CD4-positive, alpha-beta T cell treated with Interleukin-15 for 1 hour (primary cell): ENCODE results near the gene RCAN2.

Experiments
- DNase-seq: peaks from one replicate; pipeline ENCODE4 v3.0.0-alpha.2; 2020

The RCAN2 gene

DNA sequence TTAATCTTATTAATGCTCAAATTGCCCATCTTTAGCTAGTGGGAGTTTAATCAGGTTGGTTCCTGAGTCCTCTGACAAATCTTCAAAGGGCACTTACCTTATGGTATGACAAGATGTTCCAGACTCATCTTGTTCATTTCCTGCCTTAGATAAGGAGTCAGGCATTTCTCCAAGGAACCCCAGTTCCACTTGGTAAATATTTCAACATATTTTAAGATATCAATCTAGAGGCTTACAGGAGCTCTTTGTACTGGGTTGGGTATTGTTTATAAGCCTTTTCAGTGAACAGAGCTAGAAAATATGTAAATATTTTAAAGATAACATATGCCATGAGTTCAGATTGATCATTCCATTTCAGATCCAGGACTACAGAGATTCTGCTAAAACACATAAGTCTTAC, 159.8 kb downstream of the RCAN2 start:
- no peak for DNase-seq

DNA sequence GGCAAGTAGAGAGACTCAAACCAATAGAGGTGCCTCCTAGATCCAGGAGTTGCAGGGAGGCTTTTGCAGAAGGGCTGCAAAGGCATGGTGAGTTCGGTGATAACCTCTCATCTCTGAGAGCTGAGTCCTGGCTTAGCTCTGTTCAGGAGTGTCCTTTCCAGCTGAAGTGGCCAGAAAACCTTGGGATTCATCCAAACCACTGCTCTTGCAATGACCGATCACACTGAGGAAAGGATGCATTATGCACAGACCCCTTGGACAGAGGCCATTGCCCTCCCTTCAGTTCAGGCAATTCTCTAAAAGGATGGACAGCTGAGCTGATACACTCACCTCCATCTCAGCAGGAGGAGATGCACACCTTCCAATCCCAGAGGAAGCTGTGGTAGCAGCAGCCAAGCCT, 161.7 kb downstream of the RCAN2 start:
- no peak for DNase-seq

DNA sequence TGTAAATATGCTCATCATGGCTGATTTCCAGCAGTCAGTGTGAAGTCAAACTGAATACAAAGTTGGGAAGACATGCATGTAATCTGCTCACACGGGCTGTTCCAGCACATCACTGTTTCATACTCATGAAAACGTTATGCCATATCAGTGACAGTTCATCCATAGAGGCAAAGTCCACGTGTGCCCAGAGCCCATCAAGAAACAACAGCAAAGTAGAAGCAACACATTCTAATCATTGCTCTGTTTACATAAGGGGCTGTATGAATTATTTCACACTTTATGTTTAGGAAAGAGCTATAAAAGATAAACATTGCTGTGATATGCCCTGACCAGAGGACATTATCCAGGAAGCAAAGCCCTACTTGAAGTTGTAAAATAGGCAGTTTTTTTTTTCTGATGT, 163.5 kb downstream of the RCAN2 start:
- DNase-seq = no peak

DNA sequence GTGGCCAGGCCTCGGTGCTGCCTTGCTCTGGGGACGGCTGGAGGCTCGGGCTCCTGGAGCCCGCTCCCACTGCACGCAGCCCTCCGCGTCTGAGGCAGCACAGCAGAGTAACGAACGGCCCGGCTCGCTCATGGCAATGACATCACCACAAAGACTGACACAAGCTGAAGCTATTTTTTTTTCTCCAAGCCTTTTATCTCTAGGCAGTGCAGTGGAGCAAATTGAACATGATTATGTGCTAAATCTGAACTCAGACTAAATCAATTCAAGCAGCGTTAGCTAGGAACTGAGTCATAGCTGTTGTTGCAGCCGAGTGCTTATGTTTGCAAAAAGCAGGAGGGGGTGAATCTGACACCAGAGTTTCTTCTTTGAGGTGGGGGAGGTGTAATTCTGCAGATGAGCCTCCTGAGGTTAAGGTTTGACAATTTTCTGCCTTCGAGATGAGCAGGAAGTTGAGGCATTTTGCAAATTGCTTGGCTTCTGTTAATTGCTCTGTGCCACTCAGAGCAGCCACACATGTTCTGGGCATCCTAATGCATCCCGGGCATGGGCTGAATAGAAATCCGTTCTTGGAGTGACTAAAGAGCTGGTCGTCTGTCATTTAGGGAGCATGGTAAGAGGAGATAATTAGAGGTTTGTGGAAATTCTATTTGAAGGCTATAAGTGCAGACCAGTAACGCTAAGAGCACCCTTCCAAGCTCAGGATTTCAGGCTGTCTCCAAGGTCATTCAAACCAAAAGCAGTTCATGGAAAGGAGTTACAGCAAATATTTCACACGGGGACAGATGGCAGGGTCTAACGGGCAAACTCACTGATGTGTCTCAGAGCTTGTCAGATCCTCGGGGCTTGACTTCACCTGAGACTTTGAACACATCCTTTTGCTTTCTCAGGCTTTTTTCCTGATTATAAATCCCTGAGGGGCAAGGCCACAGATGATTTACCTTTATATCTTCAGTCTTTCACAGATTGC, 165.4 kb downstream of the RCAN2 start:
- no peak for DNase-seq

DNA sequence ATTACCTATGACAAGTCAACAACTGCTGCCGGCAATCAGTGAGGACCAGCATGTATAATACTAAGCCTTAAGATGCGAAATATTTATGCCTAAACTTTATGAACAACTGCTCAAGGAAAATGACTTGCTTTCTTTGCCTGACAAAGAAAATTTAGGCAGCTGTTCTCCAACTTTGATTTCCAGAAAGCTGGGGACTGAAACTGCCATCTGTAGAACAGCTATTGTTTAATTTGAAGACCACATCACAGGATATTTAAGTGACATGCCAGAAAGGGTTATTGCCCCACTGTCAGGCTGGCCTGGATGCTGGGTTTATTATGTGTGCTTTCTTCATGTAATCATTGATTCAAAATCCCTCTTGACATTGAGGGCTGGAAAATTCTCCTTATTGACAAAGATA, 166.5 kb downstream of the RCAN2 start:
- DNase-seq = no peak

DNA sequence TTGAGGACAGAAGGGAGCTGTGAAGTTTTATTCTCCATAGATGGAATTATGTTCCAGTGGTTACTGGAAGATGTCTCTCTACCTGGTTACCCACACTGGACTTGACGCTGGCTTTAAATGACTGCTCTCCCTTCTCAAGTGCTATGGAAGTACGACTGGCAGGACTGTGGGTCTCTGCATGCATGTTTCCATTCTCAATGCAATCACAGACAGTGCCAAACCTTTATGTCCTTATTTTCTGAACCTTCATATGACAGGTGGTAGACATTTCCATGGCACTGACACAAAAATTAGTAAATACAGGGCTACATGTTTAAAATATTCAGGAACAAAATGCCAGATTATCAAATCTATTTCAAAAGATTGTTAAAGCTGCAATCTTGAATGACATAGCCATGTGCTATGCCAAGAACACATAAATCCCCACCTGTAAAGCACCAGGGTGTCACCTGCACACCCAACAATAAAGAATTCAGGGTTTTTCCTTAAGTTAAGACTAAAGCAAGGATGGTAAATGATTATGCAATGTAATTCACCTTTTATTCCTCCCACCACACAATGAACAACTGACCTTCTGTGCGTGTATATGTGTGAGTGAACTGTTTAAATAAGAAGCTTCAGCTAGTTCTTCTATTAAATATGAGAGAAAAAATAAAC, 167.2 kb downstream of the RCAN2 start:
- DNase-seq = no peak

DNA sequence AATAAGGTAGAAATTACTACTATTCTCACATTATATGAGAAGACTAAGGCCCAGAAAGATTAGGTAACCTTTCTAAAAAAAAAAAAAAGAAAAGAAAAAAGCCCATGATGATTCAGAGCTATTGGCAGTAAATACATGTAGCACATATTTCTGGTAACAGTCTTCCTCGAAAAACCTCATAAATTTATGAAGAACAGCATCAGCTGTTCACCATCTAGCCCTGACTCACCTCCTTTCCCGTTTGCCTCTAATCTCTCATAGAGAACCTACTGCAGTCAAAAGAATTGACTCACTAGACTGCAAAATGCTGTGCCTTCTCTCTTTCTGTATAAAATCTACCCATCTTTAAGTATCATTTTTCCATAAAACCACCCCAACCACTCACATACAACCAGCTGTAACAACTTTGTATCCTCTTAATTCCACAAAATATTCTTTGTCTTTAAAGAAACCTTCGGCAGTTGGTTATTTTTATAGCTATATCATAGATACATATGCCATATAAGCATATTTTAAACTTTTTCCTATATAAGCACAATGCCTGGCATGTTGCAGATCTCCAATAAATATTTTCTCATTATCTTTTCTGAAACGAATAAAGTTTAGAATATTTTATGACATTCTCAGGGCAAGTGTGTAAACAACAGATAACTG, 167.8 kb downstream of the RCAN2 start:
- no peak for DNase-seq

DNA sequence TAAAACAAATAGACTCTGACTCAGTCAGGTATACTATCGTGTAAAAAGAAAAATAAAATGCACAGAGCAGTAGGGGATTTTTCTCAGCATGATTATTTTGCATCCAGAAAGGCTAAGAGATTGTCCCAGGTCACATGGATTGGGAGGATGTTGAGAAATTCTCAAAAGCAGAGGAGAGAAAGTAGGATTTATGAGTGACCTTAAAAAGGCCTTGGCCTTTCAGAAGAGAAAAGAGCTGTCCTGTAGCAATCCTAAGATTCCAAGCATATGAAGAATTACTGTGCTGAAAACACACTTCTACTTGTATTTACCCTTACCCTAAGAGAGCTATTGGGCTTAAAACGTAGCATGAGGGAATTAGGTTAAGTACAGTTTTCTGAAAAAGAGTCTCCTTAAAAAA, 170.7 kb downstream of the RCAN2 start:
- no peak for DNase-seq

DNA sequence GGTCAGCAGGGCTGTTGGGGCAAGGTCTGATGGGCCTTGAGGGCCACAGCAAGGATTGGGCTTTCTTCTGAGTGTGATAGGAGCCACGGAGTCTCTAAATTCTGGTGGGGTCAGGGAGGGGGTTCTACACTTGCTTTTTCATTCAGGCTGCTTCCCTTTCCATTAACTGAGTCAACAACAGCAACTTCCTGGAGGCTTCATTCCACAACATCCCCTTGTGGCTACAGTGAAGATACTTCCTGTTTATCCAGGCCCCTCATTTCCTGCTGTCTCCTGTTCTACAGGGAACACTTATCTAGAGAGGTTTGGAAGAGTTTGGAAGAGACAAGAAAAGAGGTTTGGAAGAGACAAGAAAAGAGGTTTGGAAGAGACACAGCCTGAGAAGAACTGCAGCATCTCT, 175.7 kb downstream of the RCAN2 start:
- DNase-seq = no peak

DNA sequence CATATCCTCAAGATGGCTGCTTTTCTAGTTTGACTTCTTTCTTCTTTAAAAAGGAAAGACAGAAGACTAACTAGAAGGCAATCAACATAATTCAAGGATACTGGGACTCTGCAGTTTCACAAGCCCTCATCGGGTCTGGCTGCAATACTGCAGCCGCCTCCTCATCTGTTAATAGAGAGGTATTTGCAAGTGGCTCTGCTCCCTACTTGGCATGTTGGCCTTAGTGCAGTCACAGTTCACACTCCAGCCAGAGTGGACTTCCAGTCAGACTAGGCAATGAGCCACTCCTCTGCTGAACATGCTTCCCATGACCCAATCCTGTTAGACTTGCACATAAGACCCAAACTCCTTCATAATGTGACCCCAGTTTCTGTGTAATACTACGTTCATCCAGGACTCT, 178.6 kb downstream of the RCAN2 start:
- no peak for DNase-seq

DNA sequence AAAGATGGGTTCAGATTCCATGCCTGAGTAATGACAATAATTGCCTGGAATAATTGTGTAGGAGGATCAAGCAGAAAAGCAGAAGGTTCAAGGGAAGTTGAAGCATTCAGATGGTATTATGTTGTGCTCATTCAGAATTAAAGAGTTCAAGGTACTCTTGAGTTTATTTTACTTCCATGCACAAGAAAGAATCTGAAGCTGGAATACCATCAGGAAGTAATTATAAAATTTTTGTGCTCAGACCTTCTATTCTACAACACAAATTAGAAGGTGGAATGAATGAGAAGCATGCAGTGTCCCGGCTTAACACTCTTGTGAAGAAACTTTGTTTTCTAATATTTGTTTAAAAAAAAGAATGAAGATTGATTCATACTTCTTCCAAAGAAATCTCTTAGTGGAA, 181.1 kb downstream of the RCAN2 start:
- DNase-seq = no peak

DNA sequence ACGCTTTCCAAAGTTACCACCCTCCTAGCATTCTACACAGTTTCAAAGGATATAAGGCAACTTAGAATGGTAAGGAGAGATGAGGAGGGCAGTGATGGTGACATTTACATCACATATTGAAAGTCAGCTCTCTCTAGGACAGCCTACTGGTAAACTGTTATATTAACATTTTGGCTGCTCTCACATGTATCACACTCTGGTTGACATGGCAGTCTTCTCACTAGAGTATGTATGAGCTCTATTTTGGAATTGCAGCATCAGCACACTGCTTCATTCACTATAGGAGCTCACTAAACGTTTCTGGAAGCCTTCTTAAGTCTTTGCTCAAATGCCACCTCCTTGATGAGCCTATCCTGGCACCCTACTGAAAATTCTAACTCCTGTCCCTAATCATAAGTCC, 184.8 kb downstream of the RCAN2 start:
- DNase-seq = no peak

DNA sequence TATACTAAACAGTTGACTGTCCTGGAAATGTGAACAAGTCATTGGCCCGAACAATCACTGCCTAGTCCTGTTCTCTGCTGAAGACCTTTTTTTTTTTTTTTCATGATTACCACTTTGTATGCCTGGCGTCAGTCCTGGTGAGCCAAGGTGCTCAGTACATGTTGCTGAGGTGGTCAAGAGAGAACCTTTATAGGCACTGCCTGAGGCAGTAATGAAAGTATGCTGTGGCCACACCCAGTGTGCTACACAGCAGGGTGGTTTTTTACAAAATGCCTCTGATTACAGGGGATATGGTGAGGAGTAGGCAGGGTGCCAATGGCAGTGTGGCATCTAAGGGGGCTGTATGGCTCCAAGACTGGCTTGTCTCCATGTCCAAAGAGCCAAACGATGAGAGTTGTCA, 185.4 kb downstream of the RCAN2 start:
- no peak for DNase-seq

DNA sequence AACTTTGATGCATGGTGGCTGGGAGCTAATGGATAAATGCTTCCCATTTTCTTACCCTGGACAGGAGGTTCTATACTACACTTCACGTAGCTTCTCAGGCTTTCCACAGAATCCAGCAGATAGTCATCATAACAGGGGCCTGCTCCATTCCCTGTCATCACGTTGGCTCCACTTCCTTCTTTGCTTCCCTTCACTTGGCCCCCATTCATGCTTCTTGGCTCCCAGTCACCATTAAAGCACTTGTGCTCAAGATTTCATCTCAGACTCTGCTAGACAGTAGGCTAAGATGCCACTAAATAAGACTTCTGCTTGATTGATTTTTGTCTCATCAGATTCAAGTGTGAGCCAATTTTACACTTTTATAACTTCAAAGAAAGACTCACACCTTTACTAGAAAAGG, 186.0 kb downstream of the RCAN2 start:
- DNase-seq = no peak

DNA sequence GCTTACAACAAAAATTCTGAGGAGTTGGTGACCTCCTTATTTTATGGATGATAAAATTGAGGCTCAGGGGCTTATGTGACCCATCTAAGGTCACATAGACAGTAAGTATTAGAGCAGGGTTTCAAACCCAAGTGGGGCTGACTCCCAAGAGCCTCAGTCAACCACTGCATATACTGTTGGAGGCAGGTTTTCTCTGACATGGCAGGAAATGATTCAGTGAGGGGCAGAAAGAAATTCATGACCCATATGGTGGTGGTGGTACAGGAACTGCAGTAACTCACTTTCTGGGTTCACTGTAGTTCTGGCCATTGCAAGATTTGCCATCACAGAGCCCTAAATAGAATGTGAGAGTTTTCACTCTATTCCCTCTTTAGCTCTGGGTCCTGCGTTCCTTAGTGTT, 188.4 kb downstream of the RCAN2 start:
- no peak for DNase-seq

DNA sequence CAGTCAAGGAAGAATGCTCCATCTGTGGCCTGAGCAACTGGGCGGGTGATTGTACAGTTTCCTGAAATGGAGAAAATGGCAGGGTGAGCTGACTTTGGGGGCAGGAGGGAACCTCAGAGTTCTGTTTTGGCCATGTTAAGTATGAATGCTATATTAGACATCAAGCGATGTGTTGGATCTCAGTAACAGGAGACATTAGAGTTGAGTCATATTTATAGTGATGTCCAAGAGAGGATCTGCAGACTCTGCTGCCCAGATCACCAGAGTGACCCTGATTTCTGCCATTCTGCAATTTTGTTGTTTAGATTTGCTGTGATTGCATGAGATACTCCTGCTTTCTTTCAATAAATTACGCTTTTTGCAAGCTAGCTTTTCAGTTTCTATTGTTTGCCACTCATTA, 189.1 kb downstream of the RCAN2 start:
- DNase-seq = no peak

DNA sequence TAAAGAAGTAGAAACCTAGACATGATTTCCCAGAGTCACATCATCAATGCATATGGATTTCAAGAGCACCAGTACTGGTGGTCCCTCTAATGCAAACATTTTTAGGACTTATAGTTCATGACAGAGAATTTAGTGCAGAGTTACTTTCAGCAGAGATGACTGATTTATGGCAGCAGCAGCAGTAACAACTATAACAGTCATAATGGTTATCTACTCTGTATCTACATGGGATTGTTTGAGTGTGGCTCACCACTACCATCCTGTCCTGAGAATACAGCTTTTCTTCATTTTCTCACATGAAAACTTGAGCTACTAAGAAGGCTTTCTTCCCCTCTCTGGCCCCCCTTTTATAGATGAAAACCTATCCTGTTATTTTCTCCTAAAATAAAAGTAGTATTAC, 192.0 kb downstream of the RCAN2 start:
- no peak for DNase-seq

DNA sequence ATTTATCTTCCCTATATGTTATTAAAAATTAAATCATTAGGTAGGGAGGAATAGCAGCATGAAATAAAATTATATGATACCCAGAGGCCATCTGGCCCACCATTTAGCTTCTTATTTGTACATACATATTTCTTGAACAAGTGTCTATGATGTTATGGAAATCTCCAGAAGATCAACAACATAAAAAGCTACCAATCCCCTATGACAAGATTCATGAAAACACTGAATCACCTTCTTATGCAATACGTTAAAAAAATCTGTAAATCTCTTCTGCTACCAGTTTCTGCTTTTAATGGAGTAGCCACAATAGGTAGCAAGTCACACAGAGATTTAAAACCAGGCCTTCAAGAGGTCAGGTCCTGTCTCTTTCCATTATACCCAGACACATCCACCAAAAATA, 194.7 kb downstream of the RCAN2 start:
- DNase-seq = no peak

DNA sequence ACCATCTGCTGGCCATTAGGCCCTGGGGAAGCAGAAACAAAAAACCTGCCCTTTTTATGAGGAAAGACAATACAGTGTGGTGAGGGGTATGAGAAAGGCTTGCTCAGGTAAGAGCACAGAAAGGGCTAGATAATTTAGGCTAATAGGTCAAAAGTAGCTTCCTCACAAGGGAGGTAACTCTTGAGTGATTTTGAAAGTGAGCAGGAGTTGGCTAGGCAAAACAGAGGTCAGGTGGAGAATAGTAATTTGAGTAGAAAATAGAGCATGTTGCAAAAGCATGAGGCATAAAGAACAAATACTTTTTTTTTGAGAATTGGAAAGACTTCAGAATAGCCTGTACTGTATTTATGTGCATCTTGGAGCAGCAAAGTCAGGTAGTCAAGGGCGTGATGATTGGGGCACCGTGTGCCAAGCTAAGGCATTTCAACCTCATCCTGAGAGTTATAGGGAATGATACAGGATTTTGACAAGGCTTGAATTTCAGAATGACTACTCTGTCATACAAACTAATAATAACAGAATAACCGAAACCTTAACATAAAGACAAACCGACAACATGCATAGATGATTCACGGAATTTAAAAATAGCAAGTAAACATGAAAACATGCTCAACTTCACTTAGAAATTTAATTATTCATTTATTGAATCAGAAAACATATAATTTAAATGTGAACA, 197.5 kb downstream of the RCAN2 start:
- DNase-seq = no peak

DNA sequence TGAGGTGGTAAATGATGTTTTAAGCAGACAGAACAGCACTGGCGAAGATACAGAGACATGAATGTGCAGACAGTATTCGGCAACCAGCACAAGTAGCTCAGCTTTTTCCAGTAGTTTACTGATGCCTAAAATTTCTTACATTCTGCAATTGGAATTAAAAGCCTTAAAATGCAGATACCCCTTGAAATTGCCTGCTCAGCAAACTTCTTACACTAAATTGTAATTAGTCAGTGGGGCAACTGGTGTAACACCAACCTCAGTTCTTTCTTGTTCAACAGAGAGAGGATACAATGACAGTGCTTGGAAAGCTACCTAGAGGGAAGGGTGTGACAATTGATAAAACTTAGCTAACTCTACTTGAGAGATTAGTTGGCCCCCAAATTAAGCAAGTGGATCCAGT, 199.4 kb downstream of the RCAN2 start:
- DNase-seq = no peak

DNA sequence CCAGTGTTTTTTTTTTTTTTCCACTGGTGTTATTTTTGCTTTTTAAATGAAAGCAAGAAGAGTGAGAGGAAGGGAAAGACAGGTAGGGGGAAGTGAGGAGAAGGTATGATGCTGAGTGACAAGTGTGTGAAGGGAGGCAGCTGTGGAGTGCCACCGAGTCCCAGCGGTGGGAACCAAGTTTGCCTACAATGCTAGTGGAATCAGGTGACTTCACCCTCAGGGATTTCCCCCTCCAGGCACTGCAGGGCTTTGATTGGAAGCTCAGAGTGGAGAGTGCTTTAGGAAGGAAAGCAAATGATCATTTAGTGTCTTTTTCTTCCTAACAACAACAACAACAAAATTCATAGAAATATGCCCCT, 200.0 kb downstream of the RCAN2 start:
- no peak for DNase-seq

DNA sequence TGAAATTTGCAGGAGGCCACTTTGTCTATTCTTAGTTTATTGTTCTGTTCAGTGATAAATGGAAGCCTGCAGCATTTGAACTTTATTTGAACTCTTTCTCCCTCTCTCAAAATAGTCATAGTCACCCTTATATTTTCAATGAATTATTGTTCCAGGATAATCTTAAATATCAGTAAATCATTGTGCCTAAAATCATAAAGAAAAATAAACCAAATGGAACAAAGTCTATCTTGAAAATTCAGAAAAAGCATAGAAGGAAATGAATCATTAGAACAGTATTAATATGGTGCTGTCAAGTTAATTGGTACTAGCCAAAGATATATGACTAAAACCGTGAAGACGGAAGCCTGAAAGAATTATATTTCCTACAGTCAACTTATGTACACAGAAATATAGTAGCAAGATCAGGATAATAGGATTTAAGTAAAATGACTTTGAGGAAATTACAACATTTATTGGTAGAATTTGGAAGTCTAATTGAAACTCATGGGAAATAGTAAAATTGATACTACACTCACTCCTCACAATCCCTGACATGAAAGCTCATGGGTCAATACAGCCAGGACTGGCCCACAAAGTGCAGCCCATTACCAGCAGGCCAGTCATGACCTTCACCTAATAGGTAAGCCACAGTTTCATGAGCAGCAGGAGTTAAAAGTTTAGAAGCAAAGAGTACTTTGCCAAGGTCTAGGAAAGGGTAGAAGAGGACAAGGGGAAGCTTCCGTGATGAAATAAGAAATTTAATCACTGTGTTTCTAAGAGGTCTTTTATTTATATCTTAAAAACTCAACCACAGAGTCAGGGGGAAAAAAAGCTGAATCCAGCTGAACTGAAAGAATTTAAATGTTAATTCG, 200.6 kb downstream of the RCAN2 start:
- no peak for DNase-seq

DNA sequence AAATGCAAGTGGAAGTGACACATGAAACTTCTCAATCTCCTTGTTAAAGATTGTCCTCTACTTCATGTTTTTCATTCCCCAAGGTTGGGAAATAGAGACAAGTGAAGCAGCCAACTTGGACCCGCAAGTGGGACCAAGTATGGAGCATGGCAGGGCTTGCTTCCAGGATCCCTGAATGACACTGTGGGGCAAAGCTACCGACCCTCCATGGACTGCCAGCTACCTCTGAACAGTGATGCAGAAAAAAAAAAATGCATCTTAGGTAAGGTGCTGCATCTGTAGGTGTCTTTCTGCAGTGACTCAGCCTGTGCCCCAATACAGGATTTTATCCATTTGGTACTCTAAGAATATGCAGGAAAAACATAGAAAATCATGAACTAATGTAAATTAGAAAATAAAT, 201.4 kb downstream of the RCAN2 start:
- DNase-seq = no peak
